Uterus (tissue), 4 donors: Measurements from ENCODE around the gene NEUROD4. TPM values are rescaled to one million over a fixed set of nuclear protein-coding genes. Genes with fewer than 3 reads are reported as not detected.

ENCODE experiments used
- DNase-seq, 2 donors: peaks; one replicate each; pipeline ENCODE4 v3.0.0-alpha.2; 2019 to 2020
- H3K27ac ChIP-seq, 2 donors: fragments of 200-600 bp; sonication (generic); 1 replicate in 1 of 2; 2 replicates in 1 of 2; pipeline ENCODE4 v1.5.1; 2016 to 2018
- H3K27me3 ChIP-seq, 2 donors: fragments of 200-600 bp; sonication (generic); one replicate each; pipeline ENCODE4 v1.5.1; 2018 to 2019; ENCODE audit warnings: control low read depth in 1 of 2
- H3K36me3 ChIP-seq, 2 donors: fragments of 200-600 bp; sonication (generic); one replicate each; pipeline ENCODE4 v1.5.1; 2019; ENCODE audit warnings: control low read depth in 1 of 2
- H3K4me1 ChIP-seq, 2 donors: fragments of 200-600 bp; sonication (generic); one replicate each; pipeline ENCODE4 v1.5.1; 2018 to 2019; ENCODE audit warnings: control low read depth in 1 of 2
- H3K4me3 ChIP-seq, 2 donors: fragments of 200-600 bp; sonication (generic); 1 replicate in 1 of 2; 2 replicates in 1 of 2; pipeline ENCODE4 v1.5.1; 2018 to 2019; ENCODE audit warnings: mild to moderate bottlenecking in 1 of 2
- H3K9me3 ChIP-seq, 2 donors: fragments of 200-600 bp; sonication (generic); one replicate each; pipeline ENCODE4 v1.5.1; 2019; ENCODE audit warnings: control low read depth in 1 of 2
- POLR2A ChIP-seq, 2 donors: fragments of 450-650 bp; IDR thresholded peaks; one replicate each; pipeline ENCODE4 v1.6.1; 2016; ENCODE audit warnings: antibody characterized with exemption in 2 of 2, mild to moderate bottlenecking in 1 of 2, moderate library complexity in 1 of 2
- intact Hi-C: fragments of 100-400 bp; cut with DNase I; formaldehyde crosslinking; loops from one replicate; pipeline ENCODE4 v1.15.1; 2023; ENCODE audit warnings: low total_unique reads
- total RNA-seq, 4 donors: library from RNA; depleted of rRNA in 3 of 4; stranded (reverse); fragments of >200 nt in 3 of 4; gene quantifications; one replicate each; pipeline versions ENCODE4 v1.1.0 to v1.2.4, GENCODE V29; 2014 to 2023
- TF ChIP-seq, protein P1 (sequence below), 4 experiments: fragments of 200-600 bp in 2 of 4; fragments of 450-650 bp in 2 of 4; sonication (generic) in 2 of 4; IDR thresholded peaks; one replicate each; pipeline ENCODE4 v1.5.1; 2016 to 2019; ENCODE audit warnings: antibody characterized with exemption in 4 of 4, mild to moderate bottlenecking in 2 of 4, moderate library complexity in 1 of 4
- donor health status: DM: yes; HTN: yes; CAD: no.

Gene NEUROD4
- total RNA-seq, 4 donors from 2014 or later = not detected

DNA sequence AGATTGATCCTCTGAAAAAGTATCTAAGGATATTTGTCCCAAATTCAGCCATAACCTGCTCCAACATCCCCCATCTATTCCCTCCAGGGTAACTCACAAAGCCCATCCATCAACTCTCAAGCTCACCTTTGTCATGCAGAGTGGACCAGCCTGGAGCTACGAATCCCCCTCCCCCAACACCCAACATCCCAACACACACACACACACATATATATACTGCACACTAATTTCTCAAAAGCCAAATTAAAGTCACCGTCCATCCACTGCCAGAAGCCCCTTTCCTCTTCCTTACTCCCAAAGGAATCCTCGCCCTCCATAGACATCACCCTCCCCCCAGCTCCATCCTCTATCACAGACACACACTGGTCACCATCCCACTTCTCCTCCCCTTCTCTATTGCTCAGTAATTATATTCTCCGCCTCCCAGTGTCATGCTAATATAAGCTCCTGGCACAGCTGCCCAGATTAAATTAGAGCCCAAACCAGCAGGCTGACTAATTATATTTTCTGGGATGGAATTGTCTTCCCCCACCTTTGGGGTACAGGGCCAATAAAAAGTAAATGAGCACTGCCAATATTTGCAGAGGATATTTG, 21.7 kb upstream of the NEUROD4 start:
- DNase-seq = no peak
- no peak overlapping the region for H3K27ac ChIP-seq
- TF ChIP-seq POLR2A (IDR thresholded peaks at IDR 0.05) = no peak
- TF ChIP-seq, protein P1, sequence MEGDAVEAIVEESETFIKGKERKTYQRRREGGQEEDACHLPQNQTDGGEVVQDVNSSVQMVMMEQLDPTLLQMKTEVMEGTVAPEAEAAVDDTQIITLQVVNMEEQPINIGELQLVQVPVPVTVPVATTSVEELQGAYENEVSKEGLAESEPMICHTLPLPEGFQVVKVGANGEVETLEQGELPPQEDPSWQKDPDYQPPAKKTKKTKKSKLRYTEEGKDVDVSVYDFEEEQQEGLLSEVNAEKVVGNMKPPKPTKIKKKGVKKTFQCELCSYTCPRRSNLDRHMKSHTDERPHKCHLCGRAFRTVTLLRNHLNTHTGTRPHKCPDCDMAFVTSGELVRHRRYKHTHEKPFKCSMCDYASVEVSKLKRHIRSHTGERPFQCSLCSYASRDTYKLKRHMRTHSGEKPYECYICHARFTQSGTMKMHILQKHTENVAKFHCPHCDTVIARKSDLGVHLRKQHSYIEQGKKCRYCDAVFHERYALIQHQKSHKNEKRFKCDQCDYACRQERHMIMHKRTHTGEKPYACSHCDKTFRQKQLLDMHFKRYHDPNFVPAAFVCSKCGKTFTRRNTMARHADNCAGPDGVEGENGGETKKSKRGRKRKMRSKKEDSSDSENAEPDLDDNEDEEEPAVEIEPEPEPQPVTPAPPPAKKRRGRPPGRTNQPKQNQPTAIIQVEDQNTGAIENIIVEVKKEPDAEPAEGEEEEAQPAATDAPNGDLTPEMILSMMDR (IDR thresholded peaks at IDR 0.05) = no peak
- H3K36me3 ChIP-seq = no peaks in the 10 kb centered on the region
- H3K4me3 ChIP-seq = no peak overlapping the region
- intact Hi-C loops = loop anchor here (10.0 kb wide), 1 partner anchor 77 kb away; no protein-coding TSS in a partner anchor
- H3K4me1 ChIP-seq = no peaks in the 10 kb centered on the region
- H3K9me3 ChIP-seq = no peaks in the 10 kb centered on the region
- no peaks in the 10 kb centered on the region for H3K27me3 ChIP-seq

DNA sequence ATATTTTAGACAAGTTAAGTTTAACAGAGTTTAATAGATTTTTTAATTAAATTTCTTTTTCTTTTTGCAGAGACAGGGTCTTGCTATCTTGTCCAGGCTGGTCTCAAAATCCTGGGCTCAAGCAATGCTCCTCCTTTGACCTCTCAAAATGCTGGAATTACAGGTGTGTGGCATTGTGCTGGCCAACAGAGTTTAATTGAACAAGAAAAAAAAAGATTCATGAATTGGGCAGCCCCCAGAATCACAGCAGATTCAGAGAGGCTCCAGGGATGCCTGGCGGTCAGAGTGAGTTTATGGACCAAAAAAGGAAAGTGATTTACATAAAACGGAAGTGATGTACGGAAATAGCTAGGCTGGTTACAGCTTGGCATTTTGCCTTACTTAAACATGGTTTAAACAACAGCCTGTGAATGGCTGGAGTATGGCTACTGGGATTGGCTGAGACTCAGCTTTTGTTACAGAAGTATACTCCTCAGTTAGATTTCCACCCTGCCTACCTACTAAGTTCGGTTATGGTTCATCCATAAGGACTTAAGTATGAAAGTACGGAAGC, 20.7 kb upstream of the NEUROD4 start:
- TF ChIP-seq, protein P1 (IDR thresholded peaks at IDR 0.05) = no peak
- TF ChIP-seq POLR2A (IDR thresholded peaks at IDR 0.05) = no peak
- no peaks in the 10 kb centered on the region for H3K27me3 ChIP-seq
- no peak for DNase-seq
- H3K27ac ChIP-seq = no peak overlapping the region
- H3K36me3 ChIP-seq = no peaks in the 10 kb centered on the region
- no peaks in the 10 kb centered on the region for H3K9me3 ChIP-seq
- no peak overlapping the region for H3K4me3 ChIP-seq
- no peaks in the 10 kb centered on the region for H3K4me1 ChIP-seq
- intact Hi-C loops = loop anchor here (10.0 kb wide), 1 partner anchor 76 kb away; no protein-coding TSS in a partner anchor

DNA sequence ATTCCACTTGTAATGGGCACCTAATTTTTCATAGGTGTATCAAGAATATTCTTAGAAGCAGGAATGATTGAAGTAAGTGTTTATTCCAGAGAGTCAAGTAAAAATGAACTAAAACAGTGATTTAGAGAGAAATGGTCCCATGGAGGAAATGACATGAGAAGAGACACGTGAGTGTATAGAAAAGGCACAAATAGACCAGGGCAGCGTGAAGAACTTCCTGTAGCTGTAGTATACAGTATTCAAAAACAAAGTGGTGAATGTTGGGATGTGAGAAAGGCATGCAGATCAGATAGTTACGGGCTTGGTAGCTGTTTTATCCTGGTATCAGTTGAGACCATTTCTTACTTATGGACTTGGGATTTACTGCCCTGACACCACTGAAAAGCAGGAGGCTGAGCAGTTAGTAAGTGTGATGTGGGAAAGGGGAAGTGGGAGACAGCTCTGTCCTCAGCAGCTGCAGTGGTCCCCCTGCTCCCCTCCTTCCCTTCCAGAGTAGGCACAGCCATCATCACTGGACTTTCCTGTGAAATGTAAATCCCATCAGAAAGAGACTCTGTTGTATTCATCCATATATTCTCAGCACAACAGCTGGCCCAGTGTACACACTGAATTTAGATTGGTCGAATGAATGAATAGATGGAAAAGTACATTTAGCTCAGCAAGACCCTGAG, 18.4 kb upstream of the NEUROD4 start:
- no peaks in the 10 kb centered on the region for H3K9me3 ChIP-seq
- no peak overlapping the region for H3K4me3 ChIP-seq
- no peak for TF ChIP-seq POLR2A (IDR thresholded peaks at IDR 0.05)
- TF ChIP-seq, protein P1 (IDR thresholded peaks at IDR 0.05) = no peak
- no peak overlapping the region for H3K27ac ChIP-seq
- H3K4me1 ChIP-seq = no peaks in the 10 kb centered on the region
- intact Hi-C loops = no loop called here
- no peak for DNase-seq
- H3K27me3 ChIP-seq = no peaks in the 10 kb centered on the region
- H3K36me3 ChIP-seq = no peaks in the 10 kb centered on the region

DNA sequence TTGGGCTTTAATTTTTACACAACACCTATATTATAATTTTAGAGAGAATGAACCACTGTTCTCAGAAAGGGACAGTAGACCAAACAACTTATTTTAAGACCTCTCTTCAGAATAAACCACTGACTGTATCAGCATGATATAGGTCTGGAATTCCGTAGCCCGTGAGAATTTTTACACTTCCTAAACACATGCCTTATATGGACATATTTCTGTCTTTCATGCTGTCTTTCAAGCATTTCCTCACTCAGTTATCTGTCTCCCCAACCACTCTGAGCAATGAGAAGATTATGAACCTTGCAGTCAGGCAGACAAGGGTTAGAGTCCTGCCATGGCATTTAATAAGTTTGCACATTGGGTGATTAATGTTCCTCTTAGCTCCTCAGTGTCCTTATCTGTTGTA, 17.4 kb upstream of the NEUROD4 start:
- H3K4me1 ChIP-seq = no peaks in the 10 kb centered on the region
- H3K36me3 ChIP-seq = no peaks in the 10 kb centered on the region
- H3K27ac ChIP-seq = no peak overlapping the region
- no peaks in the 10 kb centered on the region for H3K9me3 ChIP-seq
- TF ChIP-seq, protein P1 (IDR thresholded peaks at IDR 0.05) = no peak
- TF ChIP-seq POLR2A (IDR thresholded peaks at IDR 0.05) = no peak
- no peak overlapping the region for H3K4me3 ChIP-seq
- H3K27me3 ChIP-seq = no peaks in the 10 kb centered on the region
- intact Hi-C loops = no loop called here
- no peak for DNase-seq

DNA sequence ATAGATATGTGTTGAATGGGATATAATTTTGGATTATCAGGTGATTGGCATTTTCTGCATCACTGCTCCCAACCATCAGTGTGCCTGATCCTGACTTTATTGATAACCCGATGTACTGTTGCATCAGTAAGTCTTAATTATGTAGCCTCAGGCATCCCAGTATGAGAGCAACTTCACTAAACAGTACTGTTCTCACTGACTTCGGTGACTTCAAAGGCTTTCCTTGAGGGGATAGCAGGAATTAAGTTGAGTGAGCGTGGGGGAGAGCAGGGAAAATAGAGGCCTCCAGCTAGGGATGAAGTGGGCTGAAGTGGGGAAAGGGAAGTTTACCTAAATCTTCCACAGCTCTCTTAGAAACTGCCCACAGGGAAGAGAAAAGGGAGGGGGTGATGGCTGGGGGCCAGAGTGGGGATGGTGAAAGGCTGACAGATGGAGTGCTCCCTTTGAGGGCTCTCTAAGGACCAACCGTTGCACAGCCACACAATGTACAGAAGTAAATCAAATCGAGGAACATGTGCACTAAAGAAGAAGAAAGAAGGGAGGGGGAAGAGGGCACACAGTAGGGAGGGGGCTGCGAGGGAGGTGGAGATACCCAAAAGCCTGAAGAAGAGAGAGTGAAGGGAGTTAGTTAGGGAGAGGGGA, 10.7 kb upstream of the NEUROD4 start:
- Histone ChIP-seq H3K27ac (no peak overlapping the region), H3K36me3 (no peaks in the 10 kb centered on the region), H3K4me3 (no peak overlapping the region), H3K9me3 (no peaks in the 10 kb centered on the region), H3K27me3 (no peaks in the 10 kb centered on the region), H3K4me1 (no peaks in the 10 kb centered on the region)
- TF ChIP-seq POLR2A (IDR thresholded peaks at IDR 0.05) = no peak
- TF ChIP-seq, protein P1 (IDR thresholded peaks at IDR 0.05) = no peak
- no peak for DNase-seq
- intact Hi-C loops = no loop called here
